Adrenal gland (tissue), 12 donors: ENCODE data around the gene PSMB3. TPM values are rescaled to one million over a fixed set of nuclear protein-coding genes. Genes with fewer than 3 reads are reported as not detected.
"Not testable (repeated sequence)": the region's sequence is repeated elsewhere in the genome, so short reads cannot be mapped to it uniquely, and the experiment has no call there.

ENCODE experiments used
- DNase-seq, 7 donors: peaks; one replicate each; pipeline ENCODE4 v3.0.0-alpha.2; 2019 to 2020
- H3K27ac ChIP-seq, 5 donors: fragments of 200-600 bp; sonication (generic) in 4 of 5; 1 replicate in 3 of 5; 2 replicates in 2 of 5; pipeline versions ENCODE4 v1.5.1 to v1.8.0; 2016 to 2020; ENCODE audit warnings: mild to moderate bottlenecking in 1 of 5
- H3K27me3 ChIP-seq: fragments of 200-600 bp; 2 replicates; pipeline ENCODE4 v1.8.0; 2021
- H3K36me3 ChIP-seq, 2 donors: fragments of 200-600 bp; replicated peaks in 1 of 2; 1 replicate in 1 of 2; 2 replicates in 1 of 2; pipeline versions ENCODE4 v1.5.1 to v1.8.0; 2018 to 2022
- H3K4me1 ChIP-seq, 2 donors: fragments of 200-600 bp; replicated peaks in 1 of 2; 1 replicate in 1 of 2; 2 replicates in 1 of 2; pipeline versions ENCODE4 v1.5.1 to v1.8.0; 2018 to 2021
- H3K4me3 ChIP-seq, 4 donors: fragments of 200-600 bp; sonication (generic) in 3 of 4; one replicate each; pipeline ENCODE4 v1.5.1; 2016 to 2018
- H3K9me3 ChIP-seq, 3 donors: fragments of 200-600 bp; sonication (generic) in 1 of 3; replicated peaks in 1 of 3; 1 replicate in 2 of 3; 2 replicates in 1 of 3; pipeline versions ENCODE4 v1.5.1 to v1.8.0; 2016 to 2021
- POLR2A ChIP-seq, 2 donors: fragments of 450-650 bp; IDR thresholded peaks; one replicate each; pipeline ENCODE4 v1.6.1; 2017; ENCODE audit warnings: antibody characterized with exemption in 2 of 2, mild to moderate bottlenecking in 2 of 2, moderate library complexity in 1 of 2
- WGBS, 4 donors: extraction: QIAGEN DNeasy Blood & Tissue Kit in 2 of 4; methylation state at CpG; one replicate each; pipeline versions ENCODE4 v1.1.5 to v1.1.7; 2013 to 2017; 5-methylcytosine and 5-hydroxymethylcytosine counted together
- intact Hi-C, 2 donors: fragments of 100-400 bp; cut with DNase I; formaldehyde crosslinking; loops; one replicate each; pipeline versions ENCODE4 v1.14.1 to v1.15.0; 2022 to 2023
- polyA plus RNA-seq, 3 donors: library from polyadenylated mRNA; stranded (reverse); fragments of 200-250 nt in 2 of 3; fragments of 350-450 nt in 1 of 3; fragmentation: Illumina TruSeq in 1 of 3; extraction: RNeasy Lipid Tissue Mini Kit (QIAGEN cat#74804) in 1 of 3; gene quantifications; one replicate each; pipeline ENCODE4 v1.2.3, GENCODE V29; 2013 to 2014
- total RNA-seq, 9 donors: library from RNA; depleted of rRNA in 4 of 9; stranded (reverse); fragments of >200 nt in 4 of 9; fragments of 120-200 nt in 1 of 9; fragmentation: NEBNext Ultra II Directional in 1 of 9; extraction: Animal tissue kit (Norgen Biotek cat#: 25700) in 1 of 9; gene quantifications; one replicate each; pipeline versions ENCODE4 v1.1.0 to v1.2.4, GENCODE V29; 2013 to 2023
- TF ChIP-seq, protein P1 (sequence below), 6 experiments: fragments of 450-650 bp in 4 of 6; fragments of 200-600 bp in 2 of 6; sonication (generic) in 1 of 6; IDR thresholded peaks; 1 replicate in 5 of 6; 2 replicates in 1 of 6; pipeline versions ENCODE4 v1.5.1 to v1.8.0; 2016 to 2021; ENCODE audit warnings: antibody characterized with exemption in 6 of 6, mild to moderate bottlenecking in 2 of 6, moderate library complexity in 1 of 6
- donor health status: healthy with polysubstance abuse.
- donor health status: Bipolar disorder and iron deficiency.
- donor health status: DM: yes; HTN: yes; CAD: no.
- donor health status: DM: no; HTN: no; CAD: no.
- donor health status: DM: no; HTN: no; CAD: no.
- donor health status: DM: yes; HTN: yes; CAD: no.

PSMB3 gene
- total and polyA plus RNA-seq, 12 donors: 138 to 556 (median 242) TPM

GRCh38 chr17:38720941-38721340 is 31.6 kb upstream of the PSMB3 start:
- 86 to 96% (median 88%) methylated on average over 6 of the region's 6 CpGs for WGBS, 4 donors
- no peak for DNase-seq
- Histone ChIP-seq H3K4me1 (peaks cover 13 to 15% of the 10 kb centered on the region in 2 donors), H3K4me3 (no peak overlapping the region), H3K9me3 (no peaks in the 10 kb centered on the region), H3K27ac (no peak overlapping the region), H3K27me3 (no peaks in the 10 kb centered on the region), H3K36me3 (peaks cover 0 to 60% of the 10 kb centered on the region in 2 donors)
- no peak for TF ChIP-seq POLR2A (IDR thresholded peaks at IDR 0.05)
- TF ChIP-seq, protein P1, sequence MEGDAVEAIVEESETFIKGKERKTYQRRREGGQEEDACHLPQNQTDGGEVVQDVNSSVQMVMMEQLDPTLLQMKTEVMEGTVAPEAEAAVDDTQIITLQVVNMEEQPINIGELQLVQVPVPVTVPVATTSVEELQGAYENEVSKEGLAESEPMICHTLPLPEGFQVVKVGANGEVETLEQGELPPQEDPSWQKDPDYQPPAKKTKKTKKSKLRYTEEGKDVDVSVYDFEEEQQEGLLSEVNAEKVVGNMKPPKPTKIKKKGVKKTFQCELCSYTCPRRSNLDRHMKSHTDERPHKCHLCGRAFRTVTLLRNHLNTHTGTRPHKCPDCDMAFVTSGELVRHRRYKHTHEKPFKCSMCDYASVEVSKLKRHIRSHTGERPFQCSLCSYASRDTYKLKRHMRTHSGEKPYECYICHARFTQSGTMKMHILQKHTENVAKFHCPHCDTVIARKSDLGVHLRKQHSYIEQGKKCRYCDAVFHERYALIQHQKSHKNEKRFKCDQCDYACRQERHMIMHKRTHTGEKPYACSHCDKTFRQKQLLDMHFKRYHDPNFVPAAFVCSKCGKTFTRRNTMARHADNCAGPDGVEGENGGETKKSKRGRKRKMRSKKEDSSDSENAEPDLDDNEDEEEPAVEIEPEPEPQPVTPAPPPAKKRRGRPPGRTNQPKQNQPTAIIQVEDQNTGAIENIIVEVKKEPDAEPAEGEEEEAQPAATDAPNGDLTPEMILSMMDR (IDR thresholded peaks at IDR 0.05): no peak
- intact Hi-C loops: no loop called here

GRCh38 chr17:38721802-38722201 is 30.7 kb upstream of the PSMB3 start:
- Histone ChIP-seq H3K27me3 (no peaks in the 10 kb centered on the region), H3K36me3 (peaks cover 0 to 51% of the 10 kb centered on the region in 2 donors), H3K4me1 (peaks cover 13 to 15% of the 10 kb centered on the region in 2 donors), H3K9me3 (no peaks in the 10 kb centered on the region), H3K4me3 (no peak overlapping the region), H3K27ac (no peak overlapping the region)
- DNase-seq: no peak
- WGBS, 4 donors: 88 to 100% (median 91%) methylated on average over 1 to 16 of the region's 16 CpGs
- TF ChIP-seq, protein P1 (IDR thresholded peaks at IDR 0.05): no peak
- no peak for TF ChIP-seq POLR2A (IDR thresholded peaks at IDR 0.05)
- intact Hi-C loops: no loop called here

DNA sequence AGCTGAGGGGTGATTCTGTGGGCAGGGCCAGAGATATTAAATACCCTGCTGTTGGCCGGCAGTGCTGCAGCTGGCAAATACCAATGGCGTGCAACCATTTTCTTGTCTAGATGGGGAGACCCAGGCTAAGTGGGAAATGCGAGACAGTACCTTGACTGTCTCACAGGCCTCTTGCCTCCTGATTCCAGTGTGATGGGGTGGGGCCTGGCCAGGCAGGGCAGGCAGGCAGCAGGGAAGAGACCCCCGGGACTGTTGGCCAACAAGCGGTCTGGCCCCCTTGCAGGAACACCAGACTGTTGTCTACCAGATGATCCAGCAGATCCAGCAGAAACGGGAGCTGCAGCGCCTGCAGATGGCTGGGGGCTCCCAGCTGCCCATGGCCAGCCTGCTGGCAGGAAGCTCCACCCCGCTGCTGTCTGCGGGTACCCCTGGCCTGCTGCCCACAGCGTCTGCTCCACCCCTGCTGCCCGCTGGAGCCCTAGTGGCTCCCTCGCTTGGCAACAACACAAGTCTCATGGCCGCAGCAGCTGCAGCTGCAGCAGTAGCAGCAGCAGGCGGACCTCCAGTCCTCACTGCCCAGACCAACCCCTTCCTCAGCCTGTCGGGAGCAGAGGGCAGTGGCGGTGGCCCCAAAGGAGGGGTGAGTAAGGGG is 28.1 kb upstream of the PSMB3 start:
- Histone ChIP-seq H3K9me3 (no peaks in the 10 kb centered on the region), H3K4me1 (peaks cover 13 to 39% of the 10 kb centered on the region in 2 donors), H3K27me3 (no peaks in the 10 kb centered on the region), H3K4me3 (no peak overlapping the region), H3K36me3 (peaks cover 0 to 35% of the 10 kb centered on the region in 2 donors), H3K27ac (peak overlapping the region in 1 of 5 donors; percentile 22)
- intact Hi-C loops: no loop called here
- peak in 1 of 2 donors; percentile 15 for TF ChIP-seq POLR2A (IDR thresholded peaks at IDR 0.05)
- TF ChIP-seq, protein P1 (IDR thresholded peaks at IDR 0.05): no peak
- 41 to 71% (median 46%) methylated on average over 5 to 16 of the region's 16 CpGs for WGBS, 4 donors
- peak; percentile 75 to 89 (median 80) for DNase-seq

- no peak overlapping the region for H3K27ac ChIP-seq
- H3K36me3 ChIP-seq: peaks cover 0 to 35% of the 10 kb centered on the region in 2 donors
- H3K4me1 ChIP-seq: peaks cover 13 to 43% of the 10 kb centered on the region in 2 donors
- TF ChIP-seq POLR2A (IDR thresholded peaks at IDR 0.05): no peak
- TF ChIP-seq, protein P1 (IDR thresholded peaks at IDR 0.05): no peak
- no peak overlapping the region for H3K4me3 ChIP-seq
- intact Hi-C loops: no loop called here
- DNase-seq: no peak
- 44 to 76% (median 69%) methylated on average over 5 to 10 of the region's 10 CpGs for WGBS, 4 donors
- H3K27me3 ChIP-seq: no peaks in the 10 kb centered on the region
- H3K9me3 ChIP-seq: no peaks in the 10 kb centered on the region
Measured at GRCh38 chr17:38725066-38725465, 27.5 kb upstream of the PSMB3 start.

- H3K27me3 ChIP-seq, H3K9me3 ChIP-seq, intact Hi-C loops, H3K27ac ChIP-seq, H3K4me3 ChIP-seq: not testable (repeated sequence)
- Histone ChIP-seq H3K4me1 (peaks cover 17 to 50% of the 10 kb centered on the region in 2 donors), H3K36me3 (peaks cover 0 to 26% of the 10 kb centered on the region in 2 donors)
- DNase-seq: peak in 1 of 7 donors; percentile 18
- 68 to 84% (median 73%) methylated on average over 5 to 8 of the region's 8 CpGs; no CpG with 5 or more reads in 1 of the 4 donors for WGBS, 4 donors
Measured at GRCh38 chr17:38726145-38726544, 26.4 kb upstream of the PSMB3 start.
